HepG2 (cell line): Measurements from ENCODE around the gene HRH3. TPM values are rescaled to one million over a fixed set of nuclear protein-coding genes. Genes with fewer than 3 reads are reported as not detected.

Experiments used
- ARID2 ChIP-seq: sonication (generic); formaldehyde crosslinking; IDR thresholded peaks from 2 replicates; pipeline ENCODE4 v1.8.1; 2022; ENCODE audit warnings: mild to moderate bottlenecking, missing genetic modification reagents, borderline replicate concordance
- ATF6 ChIP-seq: sonication (generic); formaldehyde crosslinking; conservative IDR thresholded peaks from 2 replicates; pipeline ENCODE4 v1.4.0; 2020; ENCODE audit warnings: missing genetic modification reagents
- KDM1A ChIP-seq: IDR thresholded peaks from 2 replicates; pipeline ENCODE4 v1.6.1; 2016; ENCODE audit warnings: missing compliant biosample characterization
- MAZ ChIP-seq, 2 experiments: sonication (generic) in 1 of 2; formaldehyde crosslinking in 1 of 2; IDR thresholded peaks; 2 replicates each; pipeline versions ENCODE4 v1.5.0 to v1.6.1; 2012 to 2020; ENCODE audit warnings: low read depth in 2 of 2, mild to moderate bottlenecking in 2 of 2, borderline replicate concordance in 1 of 2, improper control_type of control experiment in 1 of 2, low read length in 1 of 2, missing genetic modification reagents in 1 of 2, moderate library complexity in 1 of 2
- MLX ChIP-seq: IDR thresholded peaks from 2 replicates; pipeline ENCODE4 v1.6.1; 2016
- MTA3 ChIP-seq: sonication (generic); formaldehyde crosslinking; IDR thresholded peaks from 2 replicates; pipeline ENCODE4 v1.4.0; 2020; ENCODE audit warnings: missing genetic modification reagents
- NFKB2 ChIP-seq: sonication (generic); formaldehyde crosslinking; IDR thresholded peaks from 2 replicates; pipeline ENCODE4 v1.4.0; 2020; ENCODE audit warnings: missing genetic modification reagents, borderline replicate concordance
- PPARG ChIP-seq: conservative IDR thresholded peaks from 2 replicates; pipeline ENCODE4 v1.6.1; 2016; ENCODE audit warnings: missing biosample characterization, missing genetic modification reagents
- REXO4 ChIP-seq: sonication (generic); formaldehyde crosslinking; IDR thresholded peaks from 2 replicates; pipeline ENCODE4 v1.8.0; 2022; ENCODE audit warnings: missing genetic modification reagents, mild to moderate bottlenecking, borderline replicate concordance
- RFX1 ChIP-seq: fragments of 450-650 bp; IDR thresholded peaks from 2 replicates; pipeline ENCODE4 v1.6.1; 2017
- RNF2 ChIP-seq: fragments of 450-650 bp; conservative IDR thresholded peaks from 2 replicates; pipeline ENCODE4 v1.6.1; 2016; ENCODE audit warnings: low read depth
- TERF1 ChIP-seq: sonication (generic); formaldehyde crosslinking; IDR thresholded peaks from 2 replicates; pipeline ENCODE4 v1.8.0; 2022; ENCODE audit warnings: mild to moderate bottlenecking, missing genetic modification reagents, moderate library complexity
- TFAP4 ChIP-seq: sonication (generic); IDR thresholded peaks from 2 replicates; pipeline ENCODE4 v1.6.1; 2016; ENCODE audit warnings: low read depth, borderline replicate concordance
- ZMAT3 ChIP-seq: sonication (generic); formaldehyde crosslinking; conservative IDR thresholded peaks from 2 replicates; pipeline ENCODE4 v1.7.0; 2021; ENCODE audit warnings: missing genetic modification reagents
- ZNF407 ChIP-seq: sonication (generic); formaldehyde crosslinking; IDR thresholded peaks from one replicate; pipeline ENCODE4 v1.5.1; 2020; ENCODE audit warnings: mild to moderate bottlenecking, missing genetic modification reagents; ENCODE audit errors: not compliant biosample characterization
- polyA plus RNA-seq, 8 experiments: library from polyadenylated mRNA; depleted of rRNA in 3 of 8; stranded (reverse) in 7 of 8; unstranded in 1 of 8; fragments of >200 nt; fragmentation: Illumina TruSeq in 4 of 8; extraction: Trizol in 4 of 8; gene quantifications; 2 replicates each; pipeline versions ENCODE4 v1.2.1 to v1.2.3, GENCODE V29; 2011 to 2016; ENCODE audit warnings: low read depth in 4 of 8, missing spikeins in 1 of 8, mixed read lengths in 1 of 8; ENCODE audit not compliant: insufficient read depth in 1 of 8
- total RNA-seq, 5 experiments: library from RNA; depleted of rRNA; stranded (reverse); fragments of >200 nt; fragmentation: Illumina TruSeq; extraction: Trizol; gene quantifications; 2 replicates each; pipeline ENCODE4 v1.2.3, GENCODE V29; 2016; ENCODE audit warnings: low read depth in 1 of 5

Gene HRH3
- total and polyA plus RNA-seq, 2 of the 13 experiments (the other 11 are each of a cell fraction or from before 2014, with no cell fraction given): 0.18 TPM; not detected in 1

GRCh38 chr20:62236766-62237513 is 16.9 kb upstream of the HRH3 start (continued):
- TF ChIP-seq ARID2 (CRISPR knock-in tag) (peak; percentile 73; the same call in 1 of the 2 replicates), REXO4 (CRISPR knock-in tag) (peak; percentile 31; the same call in 1 of the 2 replicates), TFAP4 (0 out of 2 replicates have a peak, but pooled peaks have one; percentile 18), ZMAT3 (CRISPR knock-in tag) (peak; percentile 23; the same call in 1 of the 2 replicates), TERF1 (CRISPR knock-in tag) (0 out of 2 replicates have a peak, but pooled peaks have one; percentile 19), ATF6 (CRISPR knock-in tag) (no peak), MAZ (IDR thresholded peaks at IDR 0.05; ENCODE audit: borderline replicate concordance, low read depth, low read length) (peak; percentile 67; the same call in 1 of the 2 replicates), MAZ (CRISPR knock-in tag; IDR thresholded peaks at IDR 0.05; ENCODE audit: low read depth) (no peak), MLX (CRISPR knock-in tag) (peak; percentile 60; the same call in 1 of the 2 replicates), PPARG (CRISPR knock-in tag) (0 out of 2 replicates have a peak, but pooled peaks have one; percentile 9), MTA3 (CRISPR knock-in tag) (no peak), RNF2 (0 out of 2 replicates have a peak, but pooled peaks have one; percentile 51), KDM1A (CRISPR knock-in tag) (no peak), NFKB2 (CRISPR knock-in tag) (peak; percentile 46; the same call in 1 of the 2 replicates), RFX1 (peak; percentile 90), ZNF407 (CRISPR knock-in tag) (peak; percentile 8)
